Left kidney (tissue), 2 donors: ENCODE results near the gene PTGR3. TPM values are rescaled to one million over a fixed set of nuclear protein-coding genes. Genes with fewer than 3 reads are reported as not detected.

Experiments used
- DNase-seq: peaks from one replicate; pipeline ENCODE4 v3.0.0-alpha.2; 2013
- polyA plus RNA-seq: library from polyadenylated mRNA; unstranded; fragments of 120-200 nt; gene quantifications from one replicate; pipeline ENCODE4 v1.2.1, GENCODE V29; 2013; ENCODE audit not compliant: insufficient read length

The PTGR3 gene
- polyA plus RNA-seq, 1 donor = 52.0 TPM

DNA sequence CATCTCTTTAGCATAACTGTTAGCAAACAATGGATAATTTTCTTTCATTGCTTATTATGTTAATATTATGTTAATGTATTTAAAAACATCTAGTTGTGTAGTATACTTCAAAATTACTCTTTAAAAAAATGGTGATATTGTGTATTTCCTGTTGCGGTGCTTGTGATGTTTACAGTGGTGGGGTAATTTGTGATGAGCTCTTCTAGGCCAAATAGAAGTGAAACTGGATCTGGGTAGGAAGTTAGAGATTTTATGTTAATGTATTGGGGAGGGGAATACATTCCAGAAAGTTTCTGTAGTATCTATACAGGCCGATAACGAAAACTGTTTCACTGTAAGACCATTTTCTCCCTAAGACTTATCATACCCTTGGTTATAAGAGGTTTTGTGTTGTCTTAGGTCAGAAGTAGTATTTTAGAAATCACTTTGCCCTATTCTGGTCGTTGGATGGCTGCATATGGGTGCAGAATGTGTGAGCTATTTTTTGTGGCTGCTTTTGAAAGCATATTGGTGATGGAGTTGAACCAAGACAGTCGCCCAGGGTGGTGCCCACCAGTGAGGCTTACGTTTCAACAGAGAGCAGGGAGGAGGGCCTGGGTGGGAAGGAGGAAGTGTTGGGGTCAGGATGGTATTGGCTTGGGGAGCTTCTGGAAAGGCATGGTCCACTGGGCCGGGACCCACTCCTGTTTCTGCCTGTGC, 7.4 kb upstream of the PTGR3 start:
- no peak for DNase-seq

DNA sequence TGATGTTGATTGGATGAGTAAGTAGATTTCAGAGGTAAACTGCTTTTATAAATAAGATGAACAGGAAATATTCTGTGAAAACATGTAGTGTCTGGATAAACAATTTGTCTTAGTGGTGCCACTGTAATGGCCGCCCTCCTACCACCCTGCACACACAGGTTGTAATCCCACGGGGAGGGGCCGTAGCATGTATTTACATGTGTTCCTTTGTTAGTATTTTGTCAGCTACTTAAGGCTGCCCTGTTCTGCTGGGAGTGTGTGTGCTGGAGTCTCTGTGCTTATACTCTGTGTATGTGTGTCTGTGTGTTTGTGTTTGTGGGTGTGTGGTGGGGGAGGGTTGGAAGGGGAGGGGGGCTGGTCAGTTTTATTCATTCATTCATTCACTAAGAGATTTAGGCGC, 6.7 kb upstream of the PTGR3 start:
- no peak for DNase-seq

DNA sequence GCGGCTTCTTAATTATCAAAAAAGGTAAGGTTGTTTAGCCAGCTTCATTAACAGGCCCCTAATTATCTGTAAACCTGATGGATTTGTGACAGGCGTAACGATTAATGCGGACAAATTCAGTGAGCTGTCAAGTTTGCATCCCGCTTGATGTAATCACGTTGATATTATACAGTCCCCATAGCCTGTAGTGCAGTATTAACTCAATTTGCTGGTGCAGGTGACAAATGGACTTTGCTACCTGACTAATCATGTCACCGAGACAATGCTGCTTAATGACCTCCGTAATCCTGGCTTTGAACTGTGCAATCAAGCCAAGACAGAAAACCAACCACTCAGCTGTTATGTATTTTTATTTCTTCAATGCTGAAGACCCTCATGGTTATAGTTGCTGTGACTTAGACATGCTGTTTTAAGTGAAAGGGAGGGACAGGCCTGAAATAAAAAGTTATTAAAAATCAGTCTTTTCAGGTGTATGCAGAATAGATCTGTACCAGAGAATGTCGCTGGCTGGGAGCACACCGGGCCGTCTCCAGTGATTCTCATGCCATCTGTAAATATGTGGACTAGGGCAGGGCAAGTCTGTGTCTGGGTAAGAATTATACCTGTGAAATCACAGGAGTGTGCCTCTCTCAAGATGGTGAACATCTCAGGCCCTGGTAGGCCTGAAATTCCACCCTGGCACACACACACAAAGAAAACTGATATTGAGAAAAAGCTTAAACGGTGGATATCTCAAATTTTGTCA, 6.0 kb upstream of the PTGR3 start:
- DNase-seq = no peak

DNA sequence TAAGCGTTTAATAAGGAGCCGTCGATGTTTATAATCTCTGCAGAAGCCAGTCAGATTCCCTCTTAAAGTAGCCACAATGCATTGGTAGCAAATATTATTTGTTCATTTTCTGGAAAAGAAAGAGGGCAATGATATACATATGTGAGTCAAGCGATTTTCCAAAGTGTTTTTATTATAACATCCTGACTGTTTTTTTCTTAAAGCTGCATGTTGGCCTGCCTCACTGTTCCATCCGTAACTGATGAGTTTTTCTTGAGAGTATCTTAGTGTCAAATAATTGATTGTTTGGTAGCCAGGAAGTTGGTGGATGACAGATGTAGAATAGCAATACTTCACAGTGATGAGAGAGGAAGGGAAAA, 5.4 kb upstream of the PTGR3 start:
- DNase-seq = no peak

DNA sequence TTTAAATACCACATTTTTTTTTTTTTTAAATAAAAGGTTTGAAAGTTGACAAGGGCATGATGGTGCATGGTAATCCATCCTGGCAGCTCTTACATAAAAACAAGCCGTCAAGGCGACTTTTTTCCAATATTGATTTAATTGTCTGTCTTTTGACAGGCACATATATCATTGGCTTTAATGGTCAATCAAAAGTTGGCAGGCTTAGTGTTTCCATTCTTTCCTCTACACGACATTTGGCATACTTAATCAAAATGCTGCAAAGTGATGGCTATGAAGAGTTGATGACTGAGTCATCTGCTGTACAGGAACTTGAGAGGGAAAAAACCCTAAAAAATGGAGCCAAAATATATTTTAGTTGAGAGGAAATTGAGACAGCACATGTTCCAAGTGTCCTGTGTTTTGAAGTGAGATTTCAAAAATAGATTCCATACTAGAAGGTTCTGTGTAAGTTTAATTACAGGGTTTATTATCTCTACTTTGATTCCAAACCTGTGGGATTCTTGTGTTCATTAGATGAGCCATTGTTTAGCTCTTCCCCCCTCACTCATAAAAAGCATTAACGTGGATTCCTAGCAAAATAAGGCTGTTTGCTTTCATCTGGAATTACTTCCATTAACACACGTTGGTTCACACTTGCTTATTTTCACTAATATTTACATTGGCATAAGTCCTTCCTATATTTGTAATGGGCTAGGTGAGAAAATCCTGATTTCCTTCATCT, 4.8 kb upstream of the PTGR3 start:
- no peak for DNase-seq

DNA sequence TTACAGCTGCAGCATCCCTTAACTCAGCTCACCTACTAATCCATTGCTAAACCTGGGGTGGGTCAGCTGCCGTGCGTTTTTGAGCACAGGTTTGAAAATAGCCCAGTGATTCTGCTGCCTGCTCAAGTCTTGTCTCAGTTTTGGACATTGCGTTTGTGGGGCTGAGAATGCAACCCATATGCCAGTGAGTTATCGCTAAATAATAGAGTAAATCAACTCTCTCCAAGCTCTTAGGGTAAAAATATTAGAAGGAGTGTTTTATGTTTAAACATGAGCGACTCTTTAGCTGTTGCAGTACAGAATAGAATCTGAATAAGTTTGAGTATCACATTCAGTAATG, 3.8 kb upstream of the PTGR3 start:
- no peak for DNase-seq

DNA sequence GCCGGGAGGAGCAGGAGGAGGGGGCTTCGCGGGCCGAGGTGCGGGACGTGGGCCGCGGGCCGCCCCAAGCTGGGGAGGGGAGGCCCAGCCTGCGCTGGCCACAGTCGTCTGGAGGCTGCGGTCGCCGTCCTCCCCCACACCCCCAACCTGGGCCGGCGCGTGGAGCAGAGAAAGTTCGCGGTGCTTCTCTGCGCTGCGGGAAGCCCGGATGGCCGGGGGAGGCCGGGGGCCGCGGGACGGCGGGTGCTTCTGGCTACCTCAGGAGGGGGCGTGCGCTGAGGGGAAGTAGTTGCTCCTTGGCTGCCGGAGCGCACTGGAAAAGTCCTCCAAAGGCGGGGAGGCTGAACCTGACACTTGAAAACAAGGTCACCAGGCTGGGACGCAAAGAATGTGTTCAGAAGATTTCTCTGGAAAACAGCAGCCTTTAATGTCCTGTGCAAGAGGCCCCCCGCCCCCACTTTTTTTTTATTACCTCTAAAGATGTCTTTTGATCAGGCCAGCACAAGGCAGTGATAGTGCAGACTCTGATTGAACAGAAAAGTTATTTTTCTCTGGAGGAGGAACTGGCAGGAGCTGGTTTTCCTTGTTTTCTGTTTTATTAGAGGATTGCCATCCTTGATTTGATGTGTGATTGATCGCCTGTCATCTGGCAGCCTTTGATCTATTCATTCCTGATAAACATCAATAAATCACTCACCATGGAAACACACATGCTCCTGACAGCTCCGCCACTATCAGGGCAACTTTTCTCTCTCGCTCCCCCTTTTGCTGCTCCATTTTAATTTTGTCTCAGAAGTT, 3.2 kb upstream of the PTGR3 start:
- no peak for DNase-seq

DNA sequence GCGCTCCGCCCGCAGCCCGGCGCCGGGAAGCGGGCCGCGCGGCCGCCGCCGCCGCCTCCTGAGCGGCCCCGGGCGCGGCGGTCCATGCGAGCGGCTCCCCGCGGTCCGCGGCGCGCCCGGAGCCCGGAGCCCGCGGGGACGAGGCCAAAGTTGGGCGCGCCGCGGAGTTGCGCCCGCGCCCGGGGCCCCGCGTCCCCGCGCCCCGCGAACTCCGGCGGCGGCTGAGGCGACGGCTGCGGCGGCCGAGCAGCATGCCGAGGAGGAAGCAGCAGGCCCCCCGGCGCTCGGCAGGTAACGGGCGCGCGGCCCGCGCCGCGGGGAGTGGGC, 2.6 kb upstream of the PTGR3 start:
- no peak for DNase-seq

DNA sequence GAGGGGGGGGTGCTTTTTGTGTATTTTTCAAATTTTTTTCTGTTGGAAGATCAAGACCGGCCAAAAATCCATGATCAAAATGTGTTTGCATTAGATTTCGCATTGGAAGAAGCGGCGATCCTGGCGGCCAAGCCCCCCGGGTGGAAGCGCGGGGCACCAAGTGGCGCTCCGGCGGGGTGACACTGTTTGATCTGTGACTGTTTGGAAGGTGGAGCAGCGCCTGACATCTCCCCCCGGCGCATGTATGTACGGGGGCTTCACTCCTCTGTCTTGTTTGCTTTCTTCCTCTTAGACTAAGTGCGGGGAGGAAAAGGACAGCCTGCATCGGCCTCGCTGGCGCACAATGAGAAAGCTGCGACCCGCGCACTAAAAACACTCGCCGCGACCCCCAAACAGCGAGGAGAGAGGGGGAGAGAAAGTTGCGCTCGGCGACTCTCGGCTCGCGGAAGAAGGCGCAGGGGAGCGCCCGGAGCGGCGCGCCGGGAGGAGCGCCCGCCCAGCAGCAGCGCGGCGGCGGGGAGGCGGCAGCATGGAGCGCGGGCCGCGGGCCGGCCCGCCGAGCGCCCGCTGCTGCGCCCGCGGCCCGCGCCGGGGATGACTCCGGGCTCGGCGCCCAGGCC, 2.2 kb upstream of the PTGR3 start:
- no peak for DNase-seq

DNA sequence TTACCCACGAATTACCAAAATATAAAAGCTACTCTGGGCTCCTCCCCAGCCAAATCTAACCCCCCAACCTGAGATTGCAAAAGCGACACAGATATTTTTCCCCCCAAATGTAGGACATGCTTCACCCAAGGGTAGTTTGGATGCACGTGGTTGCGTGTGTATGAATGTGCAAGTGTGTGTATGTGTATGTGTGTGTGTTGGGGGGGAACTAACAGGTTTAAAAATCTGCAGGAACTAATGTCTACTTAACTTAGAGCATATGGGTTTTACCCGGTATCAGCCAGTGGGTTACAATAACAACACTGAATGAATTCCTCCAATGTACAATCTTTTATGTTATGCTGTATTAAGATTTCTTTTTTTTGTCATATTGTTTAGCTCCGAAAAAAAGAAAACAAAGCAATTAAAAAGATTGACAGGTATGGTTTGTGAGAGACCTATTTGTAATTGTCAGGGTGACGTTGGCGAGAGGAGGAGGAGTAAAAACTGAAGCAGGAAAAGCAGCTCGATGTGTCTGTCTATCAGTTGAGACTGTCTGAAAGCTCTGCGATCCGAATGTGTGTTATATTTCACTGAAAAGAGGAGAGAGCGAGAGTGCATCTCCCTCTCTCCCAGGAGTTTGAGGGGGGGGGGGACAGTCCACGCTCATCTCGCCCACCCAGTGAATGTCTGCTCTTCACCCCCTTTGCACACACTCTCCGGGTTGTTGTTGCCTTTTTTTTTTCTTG, 1.5 kb upstream of the PTGR3 start, which contains the start of gene TSHZ1:
Gene TSHZ1 (plus strand): TSS at position 524 of the 728 bp plus-strand sequence. CDS start 1,080 bp downstream, outside the sequence.
- peak; percentile 88 for DNase-seq

DNA sequence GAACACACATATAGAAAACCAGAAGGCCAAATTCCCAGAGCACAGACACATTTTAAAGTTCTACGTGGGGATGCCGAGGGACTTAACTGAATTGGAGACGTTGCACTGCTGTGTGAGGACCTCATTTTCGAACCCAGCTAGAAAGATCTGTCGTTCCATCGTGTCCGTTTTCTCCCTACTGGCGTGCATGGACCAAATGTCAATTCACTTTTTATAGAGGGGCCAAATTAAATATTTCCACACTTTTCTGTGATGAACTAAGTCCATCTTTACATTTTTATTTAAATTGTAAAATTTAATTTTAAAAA, 966 bp upstream of the PTGR3 start:
- no peak for DNase-seq

DNA sequence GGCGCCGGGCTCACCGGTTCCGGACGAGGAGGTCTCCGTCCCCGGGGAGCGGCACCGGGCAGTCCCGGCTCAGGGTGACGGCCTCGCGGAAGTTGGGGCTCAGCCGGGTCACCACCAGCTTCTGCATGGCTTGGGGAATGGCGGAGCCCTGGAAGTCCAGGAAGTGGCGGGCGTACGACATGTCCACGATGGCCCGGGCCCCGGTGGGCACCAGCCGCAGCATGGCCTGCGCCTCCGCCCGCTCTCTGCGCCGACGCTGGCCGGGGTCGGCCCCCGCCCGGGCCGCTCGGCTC, 157 bp downstream of the PTGR3 start:
- no peak for DNase-seq

DNA sequence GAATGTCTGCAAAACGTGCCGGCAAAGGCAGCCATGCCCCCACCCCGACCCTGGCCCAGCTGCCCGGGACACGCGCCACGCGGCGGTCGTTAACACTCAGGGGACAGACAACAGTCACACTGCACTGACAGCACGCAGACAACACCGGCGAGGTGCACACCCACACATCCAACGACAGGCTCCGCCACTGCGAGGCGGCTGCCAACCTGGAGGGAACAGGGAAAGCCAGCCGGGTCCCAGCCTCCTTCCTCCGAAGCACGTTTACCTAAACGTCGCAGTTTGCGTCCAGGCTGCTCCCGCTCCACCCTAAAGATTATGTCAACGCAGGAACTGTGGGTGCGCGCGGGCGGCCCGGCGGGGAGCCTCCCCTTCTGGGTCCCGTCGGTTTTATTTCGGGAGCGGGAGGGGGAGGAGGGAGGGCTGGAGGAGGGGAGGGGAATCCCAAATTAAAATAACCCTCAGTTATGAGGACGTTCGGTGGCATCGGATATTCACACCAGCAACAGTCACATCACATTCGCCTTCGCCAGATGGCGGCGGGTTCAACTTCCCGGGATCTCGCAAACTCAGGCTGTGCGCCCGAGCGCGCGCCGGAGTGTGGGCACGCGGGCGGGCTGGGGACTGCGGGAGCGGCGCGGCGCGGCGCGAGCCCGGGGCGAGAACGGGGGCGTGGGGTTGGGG, 644 bp downstream of the PTGR3 start:
- DNase-seq = no peak

DNA sequence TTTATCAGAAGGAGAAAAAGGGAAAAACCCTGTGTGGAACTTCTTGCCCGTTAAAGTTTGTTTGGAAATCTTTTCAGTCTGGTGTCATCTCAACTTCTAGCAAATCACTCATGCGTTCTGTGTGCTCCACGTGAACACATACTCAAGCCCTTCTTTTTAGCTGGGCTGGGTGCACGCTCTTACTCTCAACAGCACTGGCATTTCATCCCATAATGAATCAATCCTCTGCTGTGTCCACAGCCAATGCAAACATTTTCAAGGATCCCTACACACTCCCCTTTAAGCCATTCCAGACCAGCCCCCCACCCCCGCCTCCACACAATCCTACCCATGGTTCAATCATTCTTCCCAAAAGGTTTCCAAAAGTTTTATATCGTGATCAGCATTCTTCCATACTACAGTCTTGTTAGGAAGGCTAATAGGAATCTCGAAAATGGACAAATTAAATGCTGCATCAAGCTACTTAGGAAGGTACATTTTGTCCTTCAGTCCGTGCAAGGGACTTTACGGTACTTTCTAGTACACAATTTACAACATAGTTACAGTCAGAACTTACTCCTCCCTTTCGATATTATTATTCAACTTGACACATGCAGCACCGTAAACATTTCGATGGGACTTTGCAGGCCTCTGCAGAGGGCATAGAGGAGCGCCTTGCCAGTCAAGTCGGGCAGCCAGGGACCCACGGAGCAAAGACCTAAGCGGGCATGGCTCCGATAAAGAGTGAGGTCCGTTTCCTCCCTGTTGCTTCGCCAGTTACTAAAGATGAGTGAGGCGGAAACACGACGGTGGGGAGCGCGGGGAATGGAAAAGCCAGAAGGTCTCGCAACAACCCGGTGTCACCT, 1.4 kb downstream of the PTGR3 start:
- DNase-seq = no peak

DNA sequence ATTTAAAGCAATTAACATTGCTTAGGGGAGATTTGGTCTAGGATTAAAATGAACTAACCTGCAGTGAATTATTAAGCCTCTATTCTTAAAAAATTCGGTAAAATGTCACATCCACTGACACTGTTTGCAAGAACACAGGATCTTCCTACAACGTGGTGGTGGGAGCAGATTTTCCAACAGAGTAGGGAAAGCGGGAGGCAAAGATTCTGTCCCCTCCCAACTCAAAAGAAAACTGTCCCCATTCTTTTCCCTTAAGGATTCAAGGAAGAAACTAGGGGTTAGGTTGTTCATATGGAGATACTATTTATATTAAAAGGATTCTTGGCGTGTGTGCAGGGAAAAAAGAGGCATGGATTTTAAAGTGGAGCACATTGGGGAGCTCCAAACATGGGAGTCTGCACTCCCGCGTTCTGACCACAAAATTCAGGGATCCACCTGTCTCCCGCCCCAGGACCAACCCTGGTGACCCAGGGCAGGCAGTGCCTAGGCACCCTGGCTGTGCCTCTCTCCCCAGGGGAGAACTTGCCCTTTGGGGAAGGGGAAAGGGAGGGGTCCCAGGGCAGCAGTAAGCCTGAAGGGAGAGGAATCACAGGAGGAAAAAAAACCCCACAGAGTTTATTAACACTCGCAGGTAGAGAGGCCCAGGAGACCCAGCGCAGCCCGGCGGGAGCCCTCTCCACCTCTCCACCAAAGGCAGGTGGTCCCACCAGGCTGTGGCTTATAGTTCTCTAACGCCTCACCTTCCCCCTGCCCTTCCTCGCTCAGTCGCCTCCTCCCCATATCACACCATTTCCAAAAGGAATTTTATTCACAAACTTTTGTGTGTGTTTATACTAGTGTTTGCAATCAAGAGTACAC, 2.3 kb downstream of the PTGR3 start:
- no peak for DNase-seq

DNA sequence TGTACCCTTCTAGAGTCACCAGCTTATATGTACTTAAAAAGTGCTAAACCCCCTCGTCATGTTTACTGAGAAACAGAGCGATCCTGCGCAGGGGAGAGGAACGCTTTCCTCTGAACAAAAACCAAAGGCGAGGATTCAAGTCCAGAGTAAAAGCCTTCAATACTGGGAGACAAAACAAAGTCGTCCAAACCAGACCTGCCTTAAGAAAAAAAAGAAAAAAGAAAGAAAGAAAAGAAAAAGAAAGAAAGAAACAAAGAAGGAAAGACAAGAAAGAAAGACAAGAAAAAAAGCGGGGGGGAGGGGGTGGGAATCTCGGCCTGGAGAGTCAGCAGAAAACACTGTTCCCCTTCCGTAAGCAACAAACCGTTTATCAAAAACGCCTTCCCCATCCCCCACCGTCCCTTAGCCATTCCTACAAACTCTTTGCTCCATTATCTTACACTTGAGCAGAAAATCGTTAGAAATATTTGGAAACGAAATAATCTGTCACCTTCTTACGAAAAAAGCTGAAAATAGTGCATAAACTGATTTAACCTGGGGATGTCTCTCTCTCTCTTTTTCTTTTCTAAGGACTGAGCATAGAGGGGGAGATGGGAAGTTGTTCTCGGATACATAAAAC, 3.3 kb downstream of the PTGR3 start:
- DNase-seq = no peak

DNA sequence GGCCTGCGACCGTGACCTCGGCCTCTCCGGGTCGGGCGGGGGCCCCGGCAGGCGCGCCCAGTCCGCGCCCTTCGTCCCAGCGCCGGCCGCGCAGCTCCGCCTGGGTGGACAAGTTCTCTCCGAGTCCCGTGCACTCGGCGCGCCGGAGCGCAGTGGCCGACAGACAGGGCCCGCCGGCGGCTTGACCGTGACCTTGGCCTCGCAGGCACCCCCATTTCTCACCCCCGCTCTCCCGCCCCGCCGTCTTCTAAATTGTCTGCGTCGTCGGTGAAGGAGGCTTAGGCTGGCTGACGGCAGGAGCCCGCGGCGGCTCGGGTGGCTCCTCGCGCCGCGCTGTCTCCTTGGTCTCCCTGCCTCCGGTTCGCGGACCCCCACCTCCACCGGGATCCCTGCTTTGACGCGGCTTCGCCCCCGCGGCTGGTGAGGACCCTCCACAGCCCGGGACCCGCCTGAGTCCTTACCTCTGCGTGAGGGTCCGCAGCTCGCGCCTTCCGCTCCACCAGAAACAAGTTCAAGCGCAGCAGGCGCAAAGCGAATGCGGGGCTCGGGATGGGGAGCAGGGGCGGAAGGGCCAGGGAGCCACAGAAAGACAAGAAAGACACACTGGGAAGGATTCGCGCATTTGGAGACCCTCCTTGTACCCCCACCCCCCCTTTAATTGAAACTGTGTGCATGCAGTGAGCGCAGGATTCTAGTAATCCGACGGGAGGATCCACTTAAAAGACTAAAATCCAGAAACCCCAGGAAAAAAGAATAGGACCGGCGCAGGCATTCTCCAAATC, 4.0 kb downstream of the PTGR3 start:
- no peak for DNase-seq

DNA sequence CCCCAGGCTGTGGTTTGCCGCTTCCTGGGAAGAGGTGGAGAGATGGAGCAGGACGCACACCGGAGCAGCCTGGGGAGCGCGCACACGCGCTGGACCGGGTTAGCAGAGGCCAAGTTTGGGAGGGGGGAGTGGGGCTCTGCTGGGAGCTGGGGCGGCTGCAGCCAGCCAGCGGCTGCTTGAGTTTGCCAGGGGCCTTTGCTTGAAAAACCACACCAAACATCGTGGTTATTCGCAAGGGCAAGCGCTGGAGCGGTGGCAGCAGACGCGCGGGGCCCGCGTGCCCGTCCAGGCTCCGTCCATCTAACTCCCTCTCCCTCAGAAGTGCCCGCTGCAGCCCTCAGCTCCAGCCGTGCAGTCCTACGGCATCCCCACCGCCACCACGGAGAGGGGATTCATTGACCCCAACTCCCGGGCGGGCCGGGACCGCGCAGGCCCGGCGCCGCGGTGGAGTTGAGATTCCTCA, 4.6 kb downstream of the PTGR3 start:
- no peak for DNase-seq
